Hematopoietic multipotent progenitor cell (in vitro differentiated cells): ENCODE data around the gene ANKRD13C. TPM values are rescaled to one million over a fixed set of nuclear protein-coding genes. Genes with fewer than 3 reads are reported as not detected.

ENCODE experiments used
- DNase-seq, 3 donors: peaks; one replicate each; pipeline ENCODE4 v3.0.0-alpha.2; 2011 to 2015; ENCODE audit warnings: low read depth in 2 of 3, low spot score in 2 of 3
- total RNA-seq: library from RNA; depleted of rRNA; stranded (reverse); fragments of >200 nt; gene quantifications from one replicate; pipeline ENCODE4 v1.2.3, GENCODE V29; 2012

The ANKRD13C gene
- total RNA-seq, 1 donor, result 17.8 TPM

- DNase-seq, result no peak
These were observed 55.0 kb downstream of the ANKRD13C start for GRCh38 chr1:70299472-70299871.

GRCh38 chr1:70295749-70296148 is 58.8 kb downstream of the ANKRD13C start:
- no peak for DNase-seq

- DNase-seq, result no peak
These were observed 61.2 kb downstream of the ANKRD13C start for GRCh38 chr1:70293186-70293843.

DNA sequence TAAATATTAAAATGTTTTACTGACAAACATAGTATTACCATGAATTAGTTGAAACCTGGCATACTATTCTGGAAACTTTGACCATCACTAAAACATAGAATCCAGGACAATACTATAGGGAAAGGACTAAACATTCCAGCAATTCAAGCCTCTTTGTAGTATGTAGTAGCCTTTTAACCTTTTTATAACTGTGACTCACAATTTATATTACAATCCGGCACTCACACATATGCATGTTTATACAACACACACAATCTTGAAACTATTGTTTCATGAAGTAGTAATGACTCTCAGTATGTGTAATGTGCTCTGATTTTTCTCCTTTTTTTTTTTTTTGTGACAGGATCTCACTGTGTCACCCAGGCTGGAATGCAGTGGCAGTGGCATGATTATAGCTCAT is 64.3 kb downstream of the ANKRD13C start:
- no peak for DNase-seq

DNA sequence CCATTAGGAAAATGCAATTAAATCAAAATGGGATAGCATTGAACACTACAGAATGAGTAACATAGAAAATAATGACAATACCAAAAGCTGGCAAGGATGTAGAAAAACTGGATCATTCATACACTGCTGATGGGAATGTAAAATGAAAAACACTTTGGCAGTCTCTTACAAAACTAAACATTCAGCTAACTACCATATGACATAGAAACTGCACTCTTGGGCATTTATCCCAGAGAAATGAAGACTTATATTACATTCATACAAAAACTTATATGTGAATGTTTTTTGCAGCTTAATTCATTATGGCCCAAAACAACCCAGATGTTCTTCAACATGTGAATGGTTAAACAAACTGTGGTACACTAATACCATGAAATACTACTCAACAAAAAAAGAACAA is 66.4 kb downstream of the ANKRD13C start:
- DNase-seq, result no peak

DNA sequence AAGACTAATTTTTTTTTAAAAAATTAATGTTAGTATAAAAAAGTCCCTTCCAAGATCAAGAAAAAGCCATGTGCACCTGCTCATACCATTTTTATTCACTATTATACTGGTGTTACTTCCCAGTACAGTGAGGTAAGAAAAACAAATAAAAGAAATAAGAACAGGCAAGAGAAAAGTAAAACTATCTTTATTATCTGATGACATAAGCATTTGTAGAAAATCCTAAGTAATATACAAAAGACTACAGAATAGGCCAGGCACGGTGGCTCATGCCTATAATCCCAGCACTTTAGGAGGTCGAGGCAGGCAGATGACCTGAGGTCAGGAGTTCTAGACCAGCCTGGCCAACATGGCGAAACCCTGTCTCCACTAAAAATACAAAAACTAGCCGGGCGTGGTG is 68.1 kb downstream of the ANKRD13C start:
- DNase-seq, result no peak

GRCh38 chr1:70284366-70284765 is 70.2 kb downstream of the ANKRD13C start:
- no peak for DNase-seq

DNA sequence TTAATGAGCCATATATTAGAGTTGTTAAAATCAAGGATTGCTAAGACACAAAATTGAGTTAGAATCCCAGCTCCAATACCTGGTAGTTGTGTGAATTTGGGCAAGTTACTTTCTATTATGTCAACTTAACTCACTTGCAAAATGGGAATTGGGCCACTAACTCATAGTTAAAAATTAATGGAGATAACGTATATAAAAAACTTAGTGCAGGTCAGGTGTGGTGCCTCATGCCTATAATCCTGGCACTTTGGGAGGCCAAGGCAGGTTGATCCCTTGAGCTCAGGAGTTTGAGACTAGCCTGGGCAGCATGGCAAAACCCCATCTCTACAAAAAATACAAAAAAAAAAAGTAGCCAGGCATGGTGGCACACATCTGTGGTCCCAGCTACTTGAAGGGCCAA is 75.8 kb downstream of the ANKRD13C start:
- no peak for DNase-seq

DNA sequence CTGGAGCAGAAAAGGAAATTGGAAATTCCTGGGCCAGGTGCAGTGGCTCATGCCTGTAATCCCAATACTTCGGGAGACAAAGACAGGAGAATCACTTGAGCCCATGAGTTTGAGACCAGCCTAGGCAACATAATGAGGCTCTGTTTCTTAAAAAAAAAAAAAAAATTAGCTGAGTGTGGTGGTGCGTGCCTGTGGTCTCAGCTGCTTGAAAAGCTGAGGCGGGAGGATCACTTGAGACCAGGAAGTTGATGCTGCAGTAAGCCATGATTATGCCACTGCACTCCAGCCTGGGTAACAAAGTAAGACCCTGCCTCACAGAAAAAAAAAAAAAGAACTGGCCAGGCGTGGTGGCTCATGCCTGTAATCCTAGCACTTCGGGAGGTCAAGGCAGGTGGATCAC is 76.6 kb downstream of the ANKRD13C start:
- no peak for DNase-seq

GRCh38 chr1:70265946-70266345 is 88.6 kb downstream of the ANKRD13C start:
- no peak for DNase-seq

DNA sequence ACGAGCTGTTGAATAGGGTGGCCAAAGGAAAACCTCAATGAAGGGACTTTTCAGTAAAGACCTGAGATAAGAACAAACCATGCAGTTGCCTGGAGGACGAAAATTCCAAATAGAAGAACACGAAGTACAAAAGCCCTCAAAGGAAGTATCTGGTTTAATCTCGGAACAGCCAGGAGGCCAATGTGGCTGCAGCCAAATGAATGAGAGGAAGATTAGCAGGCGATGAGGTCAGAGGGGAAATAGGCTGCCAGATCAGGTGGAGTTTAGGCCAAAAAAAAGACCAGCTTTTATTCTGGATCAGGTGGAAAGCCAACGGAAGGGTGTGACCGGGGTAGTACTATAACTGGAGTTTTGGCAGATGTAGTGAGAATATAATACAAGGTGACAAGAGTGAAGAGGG is 89.7 kb downstream of the ANKRD13C start:
- DNase-seq, result peak in 2 of 3 donors; percentile 38 to 62

- no peak for DNase-seq
These were observed 97.9 kb downstream of the ANKRD13C start for GRCh38 chr1:70256664-70257063.

GRCh38 chr1:70248729-70249128 is 105.8 kb downstream of the ANKRD13C start:
- DNase-seq, result no peak

- DNase-seq, result no peak
These were observed 106.8 kb downstream of the ANKRD13C start for GRCh38 chr1:70247768-70248167.

GRCh38 chr1:70247122-70247521 is 107.4 kb downstream of the ANKRD13C start:
- no peak for DNase-seq

GRCh38 chr1:70239940-70240339 is 114.6 kb downstream of the ANKRD13C start:
- no peak for DNase-seq

GRCh38 chr1:70234733-70235132 is 119.8 kb downstream of the ANKRD13C start:
- DNase-seq, result no peak

DNA sequence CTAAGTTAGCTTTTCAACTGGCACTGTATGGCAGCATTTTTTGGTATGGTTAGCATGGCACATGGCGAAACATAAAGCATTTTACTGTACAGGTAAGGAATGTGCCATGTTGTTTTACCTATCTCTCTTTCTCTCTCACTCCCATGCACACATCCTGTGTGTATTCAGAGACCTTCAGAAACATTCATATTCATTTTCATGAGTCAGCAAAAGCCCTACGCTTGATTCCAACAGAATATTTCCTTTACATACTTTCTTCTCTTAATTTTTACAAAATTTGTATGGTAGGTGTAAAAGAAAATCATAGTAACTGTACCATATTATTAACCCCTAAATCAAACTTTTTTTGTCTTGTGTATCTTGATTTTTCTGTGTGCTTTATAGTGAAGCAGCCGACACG is 123.0 kb downstream of the ANKRD13C start:
- DNase-seq, result no peak

GRCh38 chr1:70228670-70229069 is 125.9 kb downstream of the ANKRD13C start:
- DNase-seq, result no peak

- no peak for DNase-seq
These were observed 127.1 kb downstream of the ANKRD13C start for GRCh38 chr1:70227439-70227838.

DNA sequence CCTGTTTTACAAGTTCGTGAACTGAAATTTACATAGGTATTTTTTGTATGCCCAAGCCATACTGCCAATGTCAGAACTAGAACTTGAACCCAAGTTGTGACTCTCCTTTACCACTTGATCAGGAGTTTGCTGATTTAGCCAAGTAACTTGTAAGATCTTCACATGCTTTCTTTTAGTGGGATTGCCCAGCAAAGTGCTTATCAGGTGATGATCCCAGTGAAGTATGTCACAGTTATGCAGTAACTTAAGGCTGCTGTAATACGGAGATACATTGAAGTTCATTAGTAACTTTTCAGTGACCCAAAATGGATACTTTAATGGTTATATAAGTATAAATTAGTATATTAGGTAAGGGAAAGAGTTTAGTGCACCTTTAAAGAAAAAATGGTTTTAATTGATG is 129.6 kb downstream of the ANKRD13C start:
- no peak for DNase-seq

DNA sequence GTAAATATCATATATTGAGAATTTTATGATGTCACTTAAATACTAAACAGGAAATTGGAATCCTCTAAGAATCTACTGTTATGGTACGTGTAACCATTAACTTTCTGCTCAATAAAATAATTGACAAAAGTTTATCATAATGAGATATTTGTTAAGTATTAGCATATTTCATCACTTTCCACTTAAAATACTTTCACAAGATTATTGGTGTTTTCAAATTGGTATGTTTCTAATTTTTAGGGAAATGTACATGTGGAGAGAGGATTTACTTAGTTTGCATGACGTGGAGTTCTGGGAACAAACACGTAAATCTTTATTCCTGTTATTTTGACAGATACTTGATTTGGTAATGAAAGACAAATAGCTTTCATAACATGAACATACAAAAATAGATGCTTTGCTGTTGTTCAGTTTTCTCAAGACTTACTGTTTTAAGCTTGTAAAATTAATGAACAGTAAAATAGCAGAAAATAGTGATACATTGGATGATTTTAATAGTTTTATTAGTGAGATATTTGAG is 131.7 kb downstream of the ANKRD13C start:
- DNase-seq, result no peak
